IMR-90 (cell line): Measurements from ENCODE around the gene C2orf68. TPM values are rescaled to one million over a fixed set of nuclear protein-coding genes. Genes with fewer than 3 reads are reported as not detected.

Experiments used
- ATAC-seq: fragments of 200-7000 bp; cut with Tn5 transposase; 2 replicates; pipeline ENCODE4 v1.9.1; 2020; ENCODE audit warnings: low read depth, mild to moderate bottlenecking, moderate library complexity
- BruUV-seq: library from RNA; stranded (reverse); fragments of 400-500 nt; replicated peaks from 2 replicates; lab custom pipeline; 2021; lab: Mats Ljungman, UMichigan
- CTCF ChIA-PET: fragments of 300-600 bp; formaldehyde crosslinking; extraction: SDS; loops from one replicate; lab custom pipeline; 2021; ENCODE audit warnings: antibody characterized with exemption; lab: Yijun Ruan, JAX
- POLR2A ChIA-PET: fragments of 300-600 bp; sonication (Branson Sonifier 250); formaldehyde crosslinking; loops from one replicate; lab custom pipeline; 2022; ENCODE audit warnings: antibody characterized with exemption; ENCODE audit not compliant: unreplicated experiment; lab: Charles Lee
- DNase-seq: peaks from one replicate; pipeline ENCODE4 v3.0.0; 2013
- H2AFZ ChIP-seq: replicated peaks from 2 replicates; pipeline ENCODE3; 2013; ENCODE audit warnings: low read length, mild to moderate bottlenecking; ENCODE audit not compliant: poor library complexity
- H2AK5ac ChIP-seq: 2 replicates; pipeline ENCODE4 v1.6.1; 2013; ENCODE audit warnings: low read depth, low read length, inconsistent platforms
- H2AK9ac ChIP-seq: replicated peaks from 2 replicates; pipeline ENCODE3; 2013; ENCODE audit warnings: mild to moderate bottlenecking, low read depth, low read length, moderate library complexity; ENCODE audit not compliant: poor library complexity
- H2BK120ac ChIP-seq: 2 replicates; pipeline ENCODE4 v1.6.1; 2013; ENCODE audit warnings: low read depth, low read length, inconsistent platforms
- H2BK15ac ChIP-seq: 3 replicates; pipeline ENCODE4 v1.6.1; 2013; ENCODE audit warnings: low read depth, low read length, inconsistent platforms
- H2BK20ac ChIP-seq: 2 replicates; pipeline ENCODE4 v1.6.1; 2013; ENCODE audit warnings: low read depth, mild to moderate bottlenecking, inconsistent platforms, low read length, moderate library complexity
- H2BK5ac ChIP-seq: 2 replicates; pipeline ENCODE4 v1.6.1; 2013; ENCODE audit warnings: mild to moderate bottlenecking, low read depth, low read length, inconsistent platforms; ENCODE audit not compliant: poor library complexity, severe bottlenecking
- H3K14ac ChIP-seq: replicated peaks from 2 replicates; pipeline ENCODE4 v1.6.1; 2013; ENCODE audit warnings: low read depth, low read length, inconsistent platforms
- H3K18ac ChIP-seq: 2 replicates; pipeline ENCODE4 v1.6.1; 2013; ENCODE audit warnings: low read depth, low read length, control low read depth
- H3K23ac ChIP-seq: 2 replicates; pipeline ENCODE4 v1.6.1; 2013; ENCODE audit warnings: low read depth, low read length, inconsistent platforms
- H3K27ac ChIP-seq: 2 replicates; pipeline ENCODE4 v1.5.1; 2013; ENCODE audit warnings: mild to moderate bottlenecking, control low read depth, low read length; ENCODE audit not compliant: insufficient read depth
- H3K27me3 ChIP-seq: 2 replicates; pipeline ENCODE4 v1.6.1; 2013; ENCODE audit warnings: low read length; ENCODE audit not compliant: control insufficient read depth, insufficient read depth
- H3K36me3 ChIP-seq: 2 replicates; pipeline ENCODE4 v1.6.1; 2013; ENCODE audit warnings: low read length, mixed read lengths; ENCODE audit not compliant: control insufficient read depth, insufficient read depth
- H3K4ac ChIP-seq: 2 replicates; pipeline ENCODE4 v1.6.1; 2013; ENCODE audit warnings: low read depth, low read length, inconsistent platforms
- H3K4me1 ChIP-seq: 2 replicates; pipeline ENCODE4 v1.6.1; 2013; ENCODE audit warnings: low read length, mixed read lengths; ENCODE audit not compliant: control insufficient read depth, insufficient read depth
- H3K4me2 ChIP-seq: 2 replicates; pipeline ENCODE4 v1.6.1; 2013; ENCODE audit warnings: low read depth, mild to moderate bottlenecking, control low read depth, low read length, moderate library complexity
- H3K4me3 ChIP-seq: 2 replicates; pipeline ENCODE4 v1.5.1; 2013; ENCODE audit warnings: low read depth, mild to moderate bottlenecking, control low read depth, low read length, moderate library complexity; ENCODE audit not compliant: insufficient read depth
- H3K56ac ChIP-seq: 2 replicates; pipeline ENCODE4 v1.6.1; 2013; ENCODE audit warnings: low read length, inconsistent platforms; ENCODE audit not compliant: insufficient read depth; ENCODE audit errors: extremely low read depth
- H3K79me1 ChIP-seq, 2 experiments: 2 replicates each; pipeline ENCODE4 v1.6.1; 2013; ENCODE audit warnings: low read length in 2 of 2, inconsistent platforms in 1 of 2, low read depth in 1 of 2
- H3K9ac ChIP-seq: 2 replicates; pipeline ENCODE4 v1.6.1; 2013; ENCODE audit warnings: low read depth, low read length, control low read depth
- H3K9me1 ChIP-seq: 2 replicates; pipeline ENCODE4 v1.6.1; 2013; ENCODE audit warnings: low read length, inconsistent platforms; ENCODE audit not compliant: insufficient read depth
- H3K9me3 ChIP-seq: 2 replicates; pipeline ENCODE4 v1.6.1; 2013; ENCODE audit warnings: low read length; ENCODE audit not compliant: control insufficient read depth, insufficient read depth
- H4K20me1 ChIP-seq: 2 replicates; pipeline ENCODE4 v1.6.1; 2013; ENCODE audit warnings: low read length, inconsistent platforms; ENCODE audit not compliant: insufficient read depth
- H4K5ac ChIP-seq: 2 replicates; pipeline ENCODE4 v1.6.1; 2013; ENCODE audit warnings: mild to moderate bottlenecking, low read depth, low read length, control low read depth
- H4K8ac ChIP-seq, 2 experiments: 2 replicates each; pipeline ENCODE4 v1.6.1; 2013; ENCODE audit warnings: low read depth in 2 of 2, low read length in 2 of 2, control low read depth in 1 of 2, inconsistent platforms in 1 of 2
- H4K91ac ChIP-seq: 2 replicates; pipeline ENCODE4 v1.6.1; 2013; ENCODE audit warnings: low read depth, low read length, inconsistent platforms; ENCODE audit not compliant: insufficient read depth
- BHLHE40 ChIP-seq: fragments of 150-350 bp; IDR thresholded peaks from 2 replicates; pipeline ENCODE4 v1.6.1; 2016; ENCODE audit warnings: mild to moderate bottlenecking, low read depth, low read length
- CEBPB ChIP-seq: IDR thresholded peaks from 2 replicates; pipeline ENCODE4 v1.6.1; 2012; ENCODE audit warnings: low read depth, low read length, improper control_type of control experiment
- CHD1 ChIP-seq: IDR thresholded peaks from 2 replicates; pipeline ENCODE4 v1.6.1; 2012; ENCODE audit warnings: low read depth, low read length, improper control_type of control experiment
- CTCF ChIP-seq: conservative IDR thresholded peaks from 2 replicates; pipeline ENCODE4 v1.5.1; 2012; ENCODE audit warnings: mild to moderate bottlenecking, low read depth, low read length, improper control_type of control experiment
- FOS ChIP-seq: fragments of 150-350 bp; IDR thresholded peaks from 2 replicates; pipeline ENCODE4 v1.6.1; 2016; ENCODE audit warnings: low read depth, low read length
- MAFK ChIP-seq: IDR thresholded peaks from 2 replicates; pipeline ENCODE4 v1.6.1; 2012; ENCODE audit warnings: low read depth, low read length, improper control_type of control experiment
- MAZ ChIP-seq: IDR thresholded peaks from 2 replicates; pipeline ENCODE4 v1.6.1; 2012; ENCODE audit warnings: low read depth, mild to moderate bottlenecking, low read length, improper control_type of control experiment, moderate library complexity, borderline replicate concordance
- MXI1 ChIP-seq: IDR thresholded peaks from 2 replicates; pipeline ENCODE4 v1.6.1; 2012; ENCODE audit warnings: low read depth, mild to moderate bottlenecking, low read length, moderate library complexity, borderline replicate concordance
- NFE2L2 ChIP-seq: fragments of 150-350 bp; IDR thresholded peaks from 2 replicates; pipeline ENCODE4 v1.6.1; 2016; ENCODE audit warnings: low read depth, mild to moderate bottlenecking, low read length
- POLR2A ChIP-seq: IDR thresholded peaks from 2 replicates; pipeline ENCODE4 v1.6.1; 2012; ENCODE audit warnings: mild to moderate bottlenecking, low read depth, low read length
- RAD21 ChIP-seq: IDR thresholded peaks from 2 replicates; pipeline ENCODE4 v1.6.1; 2012; ENCODE audit warnings: low read length, improper control_type of control experiment
- RCOR1 ChIP-seq: IDR thresholded peaks from 2 replicates; pipeline ENCODE4 v1.6.1; 2012; ENCODE audit warnings: mild to moderate bottlenecking, low read length, improper control_type of control experiment; ENCODE audit not compliant: insufficient replicate concordance
- RFX5 ChIP-seq: IDR thresholded peaks from 2 replicates; pipeline ENCODE4 v1.8.0; 2012; ENCODE audit warnings: low read depth, mild to moderate bottlenecking, low read length, moderate library complexity
- SMC3 ChIP-seq: fragments of 150-350 bp; IDR thresholded peaks from 2 replicates; pipeline ENCODE4 v1.6.1; 2016; ENCODE audit warnings: low read depth, mild to moderate bottlenecking, antibody characterized with exemption, low read length, moderate library complexity
- USF2 ChIP-seq: fragments of 150-350 bp; IDR thresholded peaks from 2 replicates; pipeline ENCODE4 v1.6.1; 2017; ENCODE audit warnings: mild to moderate bottlenecking, antibody characterized with exemption, low read length, low read depth
- WGBS, 2 experiments: methylation state at CpG; one replicate each; pipeline versions ENCODE4 v1.1.5 to v1.1.7; 2013; ENCODE audit warnings: missing lambda C conversion rate in 2 of 2; ENCODE audit not compliant: insufficient read length in 1 of 2; ENCODE audit errors: extremely low coverage in 2 of 2; 5-methylcytosine and 5-hydroxymethylcytosine counted together
- dilution Hi-C: fragments of 300-500 bp; cut with HindIII; formaldehyde crosslinking; loops from one replicate; pipeline ENCODE4 v1.14.3; 2018; ENCODE audit warnings: low sequenced_read_pairs; ENCODE audit not compliant: unreplicated experiment
- in situ Hi-C: fragments of 300-500 bp; cut with MboI; formaldehyde crosslinking; loops from 3 replicates; pipeline ENCODE4 v1.14.3; 2019; ENCODE audit warnings: low sequenced_read_pairs, inconsistent platforms, mixed read lengths
- intact Hi-C: fragments of 100-400 bp; cut with micrococcal nuclease; formaldehyde crosslinking; loops from 2 replicates; pipeline ENCODE4 v1.10.0; 2022
- polyA plus RNA-seq, 3 experiments: library from polyadenylated mRNA; depleted of rRNA; stranded (reverse); fragments of >200 nt; gene quantifications; 2 replicates each; pipeline ENCODE4 v1.2.3, GENCODE V29; 2012; ENCODE audit warnings: low replicate concordance in 1 of 3
- total RNA-seq: library from RNA; depleted of rRNA; stranded (reverse); fragments of >200 nt; gene quantifications from 2 replicates; pipeline ENCODE4 v1.2.3, GENCODE V29; 2012
- TF ChIP-seq, protein P1 (sequence below): fragments of 150-350 bp; IDR thresholded peaks from 2 replicates; pipeline ENCODE4 v1.6.1; 2016; ENCODE audit warnings: low read depth, mild to moderate bottlenecking, low read length, moderate library complexity, borderline replicate concordance

C2orf68 gene
- total and polyA plus RNA-seq, 2 of the 4 experiments (the other 2 are of a cell fraction): 6.8 to 10.1 TPM

DNA sequence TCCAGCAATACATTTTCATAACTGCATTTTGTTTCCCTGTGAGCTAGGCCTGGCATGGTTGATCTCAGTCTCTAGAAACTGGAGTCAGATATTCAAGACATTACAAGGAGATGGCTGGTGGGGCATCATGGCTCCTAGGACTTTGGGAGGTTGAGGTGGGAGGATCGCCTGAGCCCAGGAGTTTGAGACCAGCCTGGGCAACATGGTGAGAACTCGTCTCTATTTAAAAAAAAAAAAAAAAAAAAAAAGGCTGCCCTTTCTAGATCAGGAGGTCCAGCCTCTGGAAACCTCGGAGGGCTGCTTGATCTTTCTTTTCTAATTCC, 34.8 kb downstream of the C2orf68 start:
- H2BK120ac ChIP-seq: no peak overlapping the region
- WGBS, 2 experiments: 67% methylated on average over 2 of the region's 3 CpGs; no CpG with 5 or more reads in 1 of the 2 experiments
- ChIA-PET POLR2A (interaction anchor here (1.0 kb wide), 1 partner anchor 35 kb away, joined by 3 read pairs; the partner anchor contains the start of gene C2orf68), CTCF (no interaction called here)
- H4K5ac ChIP-seq: no peak overlapping the region
- H4K91ac ChIP-seq: no peak overlapping the region
- BruUV-seq: no TSS peak
- H3K27me3 ChIP-seq: peaks cover 8% of the 10 kb centered on the region
- no peak overlapping the region for H3K4me3 ChIP-seq
- H4K20me1 ChIP-seq: no peaks in the 10 kb centered on the region
- H3K9me3 ChIP-seq: no peaks in the 10 kb centered on the region
- H3K23ac ChIP-seq: no peak overlapping the region
- H4K8ac ChIP-seq: no peak overlapping the region
- H3K27ac ChIP-seq: no peak overlapping the region
- no peak overlapping the region for H2AFZ ChIP-seq
- no peak overlapping the region for H2BK15ac ChIP-seq
- H2AK5ac ChIP-seq: no peak overlapping the region
- H3K4me1 ChIP-seq: peaks cover 16% of the 10 kb centered on the region; the same call in 1 of the 2 replicates
- no peak overlapping the region for H3K9ac ChIP-seq
- dilution Hi-C loops: no loop called here
- H3K56ac ChIP-seq: no peak overlapping the region
- no peak overlapping the region for H3K4ac ChIP-seq
- DNase-seq: no peak
- H3K79me1 ChIP-seq: no peaks in the 10 kb centered on the region
- H3K36me3 ChIP-seq: no peaks in the 10 kb centered on the region
- H3K9me1 ChIP-seq: 0 out of 2 replicates have a peak, but pooled peaks cover 3% of the 10 kb centered on the region
- intact Hi-C loops: no loop called here
- H2AK9ac ChIP-seq: no peak overlapping the region
- H3K4me2 ChIP-seq: no peak overlapping the region
- no peak for ATAC-seq
- H2BK5ac ChIP-seq: no peak overlapping the region
- H3K18ac ChIP-seq: no peak overlapping the region
- H2BK20ac ChIP-seq: no peak overlapping the region
- no peak for TF ChIP-seq CTCF
- no peak for TF ChIP-seq SMC3
- TF ChIP-seq USF2: no peak
- TF ChIP-seq CEBPB: no peak
- no peak for TF ChIP-seq BHLHE40
- no peak for TF ChIP-seq FOS
- no peak for TF ChIP-seq CHD1
- no peak for TF ChIP-seq MXI1
- no peak for TF ChIP-seq RCOR1
- TF ChIP-seq, protein P1, sequence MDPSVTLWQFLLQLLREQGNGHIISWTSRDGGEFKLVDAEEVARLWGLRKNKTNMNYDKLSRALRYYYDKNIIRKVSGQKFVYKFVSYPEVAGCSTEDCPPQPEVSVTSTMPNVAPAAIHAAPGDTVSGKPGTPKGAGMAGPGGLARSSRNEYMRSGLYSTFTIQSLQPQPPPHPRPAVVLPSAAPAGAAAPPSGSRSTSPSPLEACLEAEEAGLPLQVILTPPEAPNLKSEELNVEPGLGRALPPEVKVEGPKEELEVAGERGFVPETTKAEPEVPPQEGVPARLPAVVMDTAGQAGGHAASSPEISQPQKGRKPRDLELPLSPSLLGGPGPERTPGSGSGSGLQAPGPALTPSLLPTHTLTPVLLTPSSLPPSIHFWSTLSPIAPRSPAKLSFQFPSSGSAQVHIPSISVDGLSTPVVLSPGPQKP: no peak
- TF ChIP-seq RFX5: no peak
- no peak for TF ChIP-seq RAD21
- TF ChIP-seq NFE2L2: no peak
- TF ChIP-seq MAZ: no peak
- no peak for TF ChIP-seq MAFK
- no peak for TF ChIP-seq POLR2A
- no peak overlapping the region for H3K14ac ChIP-seq
- in situ Hi-C loops: no loop called here
